ENCODE results near the gene E2F6.

The E2F6 gene

DNA sequence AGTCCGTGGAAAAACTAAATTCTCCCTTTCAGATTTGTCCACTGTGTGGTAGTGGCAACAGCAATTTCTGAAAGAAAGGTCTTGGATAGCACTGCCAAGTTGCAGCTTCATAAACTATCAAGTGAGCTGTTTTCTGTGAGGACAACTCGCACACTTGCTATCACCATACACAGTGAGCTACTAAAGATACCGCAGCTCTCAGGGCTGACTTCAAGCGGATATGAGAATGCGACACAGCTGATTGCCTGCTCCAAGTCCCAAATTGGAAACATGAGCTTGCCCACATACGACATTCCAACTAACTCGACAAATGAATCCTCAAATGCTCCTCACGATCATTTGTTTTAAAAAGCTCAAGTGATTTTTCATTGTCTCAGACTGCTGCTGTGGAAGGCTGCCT, 46.2 kb downstream of the E2F6 start:
- Histone ChIP-seq H3K36me3 (ENCODE audit: insufficient read depth, low read length) (no peaks in the 10 kb centered on the region), H3K9me3 (ENCODE audit: low read depth, low read length) (no peaks in the 10 kb centered on the region), H3K9ac (ENCODE audit: insufficient read length) (no peak overlapping the region), H3K27ac (no peak overlapping the region), H3K4me3 (no peak overlapping the region)
- TF ChIP-seq EZH2 (IDR thresholded peaks at IDR 0.05): no peak
- TF ChIP-seq POLR2AphosphoS5 (IDR thresholded peaks at IDR 0.05; ENCODE audit: borderline replicate concordance, low read depth, low read length): no peak
- no peak for TF ChIP-seq FOXP2 (optimal IDR thresholded peaks at IDR 0.05; ENCODE audit: control extremely low read depth, extremely low read length, insufficient read depth)
- DNase-seq (ENCODE audit: low read depth, low spot score): no peak

DNA sequence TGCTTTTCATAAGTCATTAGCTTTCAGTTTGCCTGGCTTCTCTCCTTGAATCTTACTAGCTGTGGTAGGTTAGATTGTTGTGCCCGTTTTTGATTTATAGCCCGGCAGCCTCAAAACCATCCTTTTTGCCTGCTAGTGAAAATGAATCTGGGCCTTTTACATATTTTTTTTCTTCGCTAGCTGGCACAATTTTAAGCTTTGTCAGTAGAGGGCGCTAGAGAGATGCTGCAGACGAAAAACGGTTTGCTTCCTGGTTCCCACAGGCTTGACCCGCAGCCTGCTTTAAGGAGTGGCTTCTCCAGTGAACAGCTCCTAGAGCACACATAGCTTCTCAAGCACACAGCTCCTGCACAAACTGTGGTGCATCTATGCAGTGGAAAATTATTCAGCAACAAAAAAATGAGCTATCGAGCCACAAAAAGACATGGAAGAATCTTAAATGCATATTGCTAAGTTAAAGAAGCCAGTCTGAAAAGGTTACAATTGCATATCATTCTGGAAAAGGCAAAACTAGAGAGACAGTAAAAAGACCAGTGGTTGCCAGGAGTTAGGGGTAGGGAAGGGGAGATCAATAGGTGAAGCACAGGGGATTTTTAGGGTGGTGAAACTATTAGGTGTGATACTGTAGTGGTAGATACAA, 47.9 kb downstream of the E2F6 start:
- H3K36me3 ChIP-seq (ENCODE audit: insufficient read depth, low read length): no peaks in the 10 kb centered on the region
- DNase-seq (ENCODE audit: low read depth, low spot score): no peak
- TF ChIP-seq EZH2 (IDR thresholded peaks at IDR 0.05) (no peak), POLR2AphosphoS5 (IDR thresholded peaks at IDR 0.05; ENCODE audit: borderline replicate concordance, low read depth, low read length) (no peak), FOXP2 (optimal IDR thresholded peaks at IDR 0.05; ENCODE audit: control extremely low read depth, extremely low read length, insufficient read depth) (no peak)
- H3K4me3 ChIP-seq: no peak overlapping the region
- no peaks in the 10 kb centered on the region for H3K9me3 ChIP-seq (ENCODE audit: low read depth, low read length)
- no peak overlapping the region for H3K27ac ChIP-seq
- no peak overlapping the region for H3K9ac ChIP-seq (ENCODE audit: insufficient read length)

DNA sequence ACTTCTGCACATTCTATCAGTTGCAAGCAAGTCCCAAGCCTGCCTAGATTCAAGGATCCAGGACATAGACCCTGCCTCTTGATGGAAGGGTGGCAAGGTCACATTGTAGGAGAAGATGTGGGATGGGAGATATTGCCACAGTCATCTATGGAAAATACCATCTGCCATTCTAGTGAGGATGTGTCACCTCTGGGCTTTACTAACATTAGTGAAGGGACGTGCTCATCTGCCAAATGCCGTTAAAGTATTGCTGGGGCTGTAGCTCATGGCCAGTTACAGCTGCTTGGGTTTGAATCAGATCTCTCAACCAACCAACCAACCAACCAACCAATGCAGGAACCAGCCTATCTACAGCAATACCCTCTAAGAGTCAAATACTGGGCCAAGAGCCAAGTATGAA, 49.0 kb downstream of the E2F6 start:
- Histone ChIP-seq H3K9ac (ENCODE audit: insufficient read length) (no peak overlapping the region), H3K36me3 (ENCODE audit: insufficient read depth, low read length) (no peaks in the 10 kb centered on the region), H3K27ac (no peak overlapping the region), H3K4me3 (no peak overlapping the region), H3K9me3 (ENCODE audit: low read depth, low read length) (no peaks in the 10 kb centered on the region)
- TF ChIP-seq POLR2AphosphoS5 (IDR thresholded peaks at IDR 0.05; ENCODE audit: borderline replicate concordance, low read depth, low read length): no peak
- TF ChIP-seq EZH2 (IDR thresholded peaks at IDR 0.05): no peak
- no peak for TF ChIP-seq FOXP2 (optimal IDR thresholded peaks at IDR 0.05; ENCODE audit: control extremely low read depth, extremely low read length, insufficient read depth)
- no peak for DNase-seq (ENCODE audit: low read depth, low spot score)

DNA sequence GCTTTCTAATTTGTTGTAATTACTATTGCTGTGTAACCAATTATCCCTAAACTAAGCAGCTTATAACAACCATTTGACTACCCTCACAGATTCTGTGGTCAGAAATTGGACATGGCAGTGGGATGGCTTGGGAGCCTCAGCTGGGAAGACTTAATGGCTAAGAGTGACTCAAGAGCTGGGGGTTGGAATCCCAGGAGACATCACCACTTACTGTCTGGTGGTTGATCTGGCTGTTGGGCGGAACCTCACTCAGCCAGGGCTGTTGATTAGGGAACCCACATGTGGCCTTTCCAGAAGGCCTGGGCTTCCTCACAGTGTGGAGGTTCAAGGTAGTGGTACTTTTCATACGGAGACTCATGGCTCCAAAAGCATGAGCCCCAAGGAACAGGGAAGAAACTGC, 49.8 kb downstream of the E2F6 start:
- TF ChIP-seq EZH2 (IDR thresholded peaks at IDR 0.05) (no peak), FOXP2 (optimal IDR thresholded peaks at IDR 0.05; ENCODE audit: control extremely low read depth, extremely low read length, insufficient read depth) (no peak), POLR2AphosphoS5 (IDR thresholded peaks at IDR 0.05; ENCODE audit: borderline replicate concordance, low read depth, low read length) (no peak)
- no peak overlapping the region for H3K27ac ChIP-seq
- DNase-seq (ENCODE audit: low read depth, low spot score): no peak
- no peaks in the 10 kb centered on the region for H3K9me3 ChIP-seq (ENCODE audit: low read depth, low read length)
- H3K36me3 ChIP-seq (ENCODE audit: insufficient read depth, low read length): no peaks in the 10 kb centered on the region
- H3K4me3 ChIP-seq: no peak overlapping the region
- H3K9ac ChIP-seq (ENCODE audit: insufficient read length): no peak overlapping the region

DNA sequence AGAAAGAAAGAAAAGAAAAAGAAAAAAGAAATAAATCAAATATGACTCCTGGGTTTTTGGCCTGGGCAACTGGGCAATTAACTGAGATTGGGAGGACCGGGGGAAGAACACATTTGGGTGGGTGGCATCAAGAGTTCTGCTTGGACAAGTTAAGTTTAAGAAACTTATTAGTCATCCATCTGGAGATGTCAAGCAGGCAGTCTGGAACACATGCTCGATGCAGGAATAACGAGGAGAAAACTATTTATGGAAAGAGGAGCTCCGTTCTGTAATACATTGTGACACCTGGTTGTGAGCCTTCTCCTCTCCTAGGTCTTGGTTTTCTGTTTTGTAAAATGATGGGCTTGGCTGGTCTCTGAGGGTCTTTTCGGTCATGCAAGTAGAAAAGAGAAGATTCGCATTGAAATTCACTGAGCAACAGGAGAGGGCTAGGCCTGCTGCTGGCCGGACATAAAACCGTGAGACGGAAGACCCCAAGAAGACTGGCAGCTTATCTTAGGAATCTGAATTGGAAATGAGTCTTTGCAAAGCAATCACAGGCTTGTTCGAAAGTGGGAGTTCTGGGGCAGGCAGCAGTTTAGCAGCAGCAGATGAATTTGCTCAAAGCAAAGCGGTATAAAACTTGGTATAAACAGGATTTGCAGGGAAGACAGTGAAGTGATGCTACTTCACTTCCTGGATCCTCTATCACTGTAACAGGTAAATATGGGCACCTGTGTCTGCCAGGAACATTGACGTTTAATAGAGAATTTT, 51.4 kb downstream of the E2F6 start:
- no peak overlapping the region for H3K9ac ChIP-seq (ENCODE audit: insufficient read length)
- no peak for TF ChIP-seq FOXP2 (optimal IDR thresholded peaks at IDR 0.05; ENCODE audit: control extremely low read depth, extremely low read length, insufficient read depth)
- TF ChIP-seq POLR2AphosphoS5 (IDR thresholded peaks at IDR 0.05; ENCODE audit: borderline replicate concordance, low read depth, low read length): no peak
- TF ChIP-seq EZH2 (IDR thresholded peaks at IDR 0.05): no peak

DNA sequence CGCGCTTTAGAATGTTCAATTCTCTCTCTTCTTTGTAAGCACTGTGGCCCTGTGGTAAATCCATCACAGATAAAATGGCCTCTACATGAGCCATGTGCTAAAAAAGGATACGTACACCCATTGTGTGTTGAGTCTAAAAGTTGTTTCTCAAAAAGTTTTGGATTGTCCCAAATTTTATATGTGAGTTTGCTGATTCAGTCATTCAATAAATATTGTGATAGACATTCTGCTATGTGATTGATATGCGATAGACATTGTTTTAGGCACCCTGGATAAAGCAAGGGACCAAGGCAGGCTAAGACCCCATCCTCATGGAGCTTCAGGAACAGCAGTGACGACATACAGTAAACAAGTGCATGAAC, 53.5 kb downstream of the E2F6 start:
- Histone ChIP-seq H3K4me3 (no peak overlapping the region), H3K9me3 (ENCODE audit: low read depth, low read length) (no peaks in the 10 kb centered on the region), H3K9ac (ENCODE audit: insufficient read length) (no peak overlapping the region), H3K36me3 (ENCODE audit: insufficient read depth, low read length) (no peaks in the 10 kb centered on the region), H3K27ac (no peak overlapping the region)
- no peak for DNase-seq (ENCODE audit: low read depth, low spot score)
- TF ChIP-seq EZH2 (IDR thresholded peaks at IDR 0.05) (no peak), POLR2AphosphoS5 (IDR thresholded peaks at IDR 0.05; ENCODE audit: borderline replicate concordance, low read depth, low read length) (no peak), FOXP2 (optimal IDR thresholded peaks at IDR 0.05; ENCODE audit: control extremely low read depth, extremely low read length, insufficient read depth) (no peak)

More for the DNA sequence above, 51.4 kb downstream of the E2F6 start:
- DNase-seq (ENCODE audit: low read depth, low spot score): no peak
- H3K36me3 ChIP-seq (ENCODE audit: insufficient read depth, low read length): no peaks in the 10 kb centered on the region
- no peak overlapping the region for H3K4me3 ChIP-seq
- no peak overlapping the region for H3K27ac ChIP-seq
- no peaks in the 10 kb centered on the region for H3K9me3 ChIP-seq (ENCODE audit: low read depth, low read length)

DNA sequence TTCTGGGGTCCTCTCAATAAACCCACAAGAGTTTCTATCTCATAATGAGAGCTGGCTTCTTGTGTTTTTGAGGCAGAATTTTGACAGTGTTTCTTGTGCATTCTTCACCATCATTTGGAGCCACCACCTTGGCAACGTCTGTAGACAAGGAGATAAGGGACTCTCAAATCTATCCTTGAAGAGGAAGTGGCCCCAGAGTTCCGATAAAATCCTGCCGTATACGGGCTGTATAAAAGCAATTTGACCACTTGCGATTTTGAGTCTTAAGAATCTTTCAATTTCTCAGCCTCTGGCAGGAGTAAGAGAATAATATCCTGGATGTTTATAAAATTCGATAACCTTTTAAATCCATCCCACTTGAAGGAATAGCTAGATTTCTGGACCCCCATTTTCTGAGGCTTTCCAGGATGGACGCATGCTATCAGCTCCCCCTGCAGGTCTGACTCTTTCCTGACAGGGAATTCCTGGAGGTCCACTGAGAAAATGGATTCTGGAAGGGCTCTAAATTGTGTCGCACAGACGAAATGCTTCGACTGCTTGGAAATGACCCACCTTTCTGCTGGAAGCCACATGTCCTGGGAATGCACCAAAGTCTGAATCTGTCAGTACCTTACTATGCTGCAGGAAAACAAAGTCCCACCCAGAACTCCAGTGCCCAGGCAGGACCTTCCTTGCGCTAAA, 54.1 kb downstream of the E2F6 start:
- TF ChIP-seq EZH2 (IDR thresholded peaks at IDR 0.05) (no peak), POLR2AphosphoS5 (IDR thresholded peaks at IDR 0.05; ENCODE audit: borderline replicate concordance, low read depth, low read length) (no peak), FOXP2 (optimal IDR thresholded peaks at IDR 0.05; ENCODE audit: control extremely low read depth, extremely low read length, insufficient read depth) (no peak)
- H3K27ac ChIP-seq: no peak overlapping the region
- no peaks in the 10 kb centered on the region for H3K9me3 ChIP-seq (ENCODE audit: low read depth, low read length)
- H3K9ac ChIP-seq (ENCODE audit: insufficient read length): peak overlapping the region; percentile 21
- DNase-seq (ENCODE audit: low read depth, low spot score): peak; percentile 20
- no peaks in the 10 kb centered on the region for H3K36me3 ChIP-seq (ENCODE audit: insufficient read depth, low read length)
- peak overlapping the region; percentile 29; the same call in 1 of the 2 replicates for H3K4me3 ChIP-seq

DNA sequence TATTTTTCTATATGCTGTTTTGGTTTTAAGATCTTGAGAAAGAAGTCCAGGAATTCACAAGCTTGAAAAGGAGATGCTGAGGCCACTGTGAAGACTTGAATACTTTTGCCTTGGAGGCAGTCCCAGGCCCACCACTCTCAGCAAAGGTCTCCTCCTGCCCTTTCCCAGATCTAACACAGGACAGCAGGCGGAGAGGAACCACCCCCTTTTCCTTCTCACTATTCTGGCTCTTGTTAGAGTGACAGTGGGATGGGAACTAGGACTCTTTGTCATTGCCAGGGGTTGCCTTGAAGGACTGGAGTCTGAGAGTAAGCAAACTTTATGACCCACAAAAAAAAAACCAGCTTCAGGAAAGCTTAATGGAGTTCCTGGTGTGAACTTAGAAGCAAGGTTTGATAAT, 54.7 kb downstream of the E2F6 start:
- Histone ChIP-seq H3K4me3 (no peak overlapping the region), H3K36me3 (ENCODE audit: insufficient read depth, low read length) (no peaks in the 10 kb centered on the region), H3K27ac (no peak overlapping the region), H3K9me3 (ENCODE audit: low read depth, low read length) (no peaks in the 10 kb centered on the region), H3K9ac (ENCODE audit: insufficient read length) (no peak overlapping the region)
- TF ChIP-seq EZH2 (IDR thresholded peaks at IDR 0.05) (no peak), FOXP2 (optimal IDR thresholded peaks at IDR 0.05; ENCODE audit: control extremely low read depth, extremely low read length, insufficient read depth) (no peak), POLR2AphosphoS5 (IDR thresholded peaks at IDR 0.05; ENCODE audit: borderline replicate concordance, low read depth, low read length) (no peak)
- no peak for DNase-seq (ENCODE audit: low read depth, low spot score)
